ENCODE results near the gene ST6GALNAC3.
"Not testable (repeated sequence)": the region's sequence is repeated elsewhere in the genome, so short reads cannot be mapped to it uniquely, and the experiment has no call there.

Gene ST6GALNAC3

DNA sequence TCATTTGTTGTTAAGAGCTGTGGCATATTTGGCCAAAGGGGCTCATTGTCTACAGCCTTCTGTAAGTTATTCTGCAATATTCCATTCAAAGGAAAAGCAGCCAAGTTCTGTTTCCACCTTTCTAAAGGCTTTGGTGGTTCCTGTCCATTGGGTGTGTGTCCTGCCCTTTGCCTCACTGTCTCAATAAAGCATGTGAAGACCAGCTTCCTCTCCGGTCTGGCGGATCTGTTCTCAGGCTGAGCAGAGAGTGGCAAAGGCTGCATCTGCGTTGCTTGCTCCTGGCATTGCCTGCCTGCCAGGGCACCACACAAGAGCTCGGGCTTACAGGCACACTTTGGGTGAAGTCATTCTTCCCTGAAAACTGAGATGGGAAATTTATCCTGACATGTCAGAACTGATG lies 34.9 kb downstream of the ST6GALNAC3 start:
- no peak for DNase-seq

GRCh38 chr1:76109901-76110560 lies 35.5 kb downstream of the ST6GALNAC3 start:
- DNase-seq = no peak

DNA sequence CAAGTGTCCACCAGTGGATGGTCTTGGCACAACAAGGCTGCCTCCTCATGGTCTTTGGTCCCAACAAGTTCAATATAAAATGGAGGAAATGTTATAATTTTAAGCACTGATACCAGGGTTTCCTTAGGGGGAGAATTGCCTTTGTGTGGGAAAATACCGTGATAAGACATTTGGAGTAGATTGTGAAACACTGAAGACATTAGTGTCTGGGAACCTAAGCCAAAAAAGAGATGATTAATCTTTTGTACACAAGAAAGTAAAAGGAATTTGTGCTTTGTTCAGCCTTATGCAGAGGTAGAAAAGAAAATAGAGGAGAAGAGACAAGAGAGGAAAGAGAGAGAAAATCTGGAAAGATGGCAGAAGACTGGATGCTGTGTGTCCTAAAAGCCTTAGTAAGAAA lies 36.1 kb downstream of the ST6GALNAC3 start:
- DNase-seq = no peak

DNA sequence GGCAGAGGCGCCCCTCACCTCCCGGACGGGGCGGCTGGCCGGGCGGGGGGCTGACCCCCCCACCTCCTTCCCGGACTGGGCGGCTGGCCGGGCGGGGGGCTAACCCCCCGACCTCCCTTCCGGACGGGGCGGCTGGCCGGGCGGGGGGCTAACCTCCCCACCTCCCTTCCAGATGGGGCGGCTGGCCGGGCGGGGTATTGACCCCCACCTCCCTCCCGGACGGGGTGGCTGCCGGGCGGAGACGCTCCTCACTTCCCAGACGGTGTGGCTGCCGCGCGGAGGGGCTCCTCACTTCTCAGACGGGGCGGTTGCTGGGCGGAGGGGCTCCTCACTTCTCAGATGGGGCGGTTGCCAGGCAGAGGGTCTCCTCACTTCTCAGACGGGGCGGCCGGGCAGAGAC lies 37.8 kb downstream of the ST6GALNAC3 start:
- DNase-seq = not testable (repeated sequence)

DNA sequence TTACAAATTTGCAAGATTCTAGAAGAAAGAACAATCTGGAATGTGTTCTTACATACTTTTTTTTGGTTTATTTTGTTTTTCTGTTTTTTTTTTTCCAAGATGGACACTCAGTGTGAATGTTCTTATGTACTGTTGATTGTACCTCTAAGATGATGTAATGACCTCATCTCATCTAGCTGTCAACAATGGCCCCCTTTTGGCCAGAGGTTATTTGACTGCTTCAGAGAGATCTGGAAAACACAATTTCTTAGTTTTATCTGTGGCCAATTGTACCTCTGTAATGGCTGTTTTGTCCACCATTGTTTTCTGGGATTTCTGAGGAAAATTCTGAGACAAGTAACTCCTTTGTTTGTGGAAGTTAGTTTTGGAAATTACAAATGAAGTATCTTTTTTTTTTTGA lies 38.9 kb downstream of the ST6GALNAC3 start:
- DNase-seq = no peak

- no peak for DNase-seq
These were observed 40.6 kb downstream of the ST6GALNAC3 start for GRCh38 chr1:76115171-76115570.

- no peak for DNase-seq
These were observed 47.3 kb downstream of the ST6GALNAC3 start for GRCh38 chr1:76121850-76122249.

DNA sequence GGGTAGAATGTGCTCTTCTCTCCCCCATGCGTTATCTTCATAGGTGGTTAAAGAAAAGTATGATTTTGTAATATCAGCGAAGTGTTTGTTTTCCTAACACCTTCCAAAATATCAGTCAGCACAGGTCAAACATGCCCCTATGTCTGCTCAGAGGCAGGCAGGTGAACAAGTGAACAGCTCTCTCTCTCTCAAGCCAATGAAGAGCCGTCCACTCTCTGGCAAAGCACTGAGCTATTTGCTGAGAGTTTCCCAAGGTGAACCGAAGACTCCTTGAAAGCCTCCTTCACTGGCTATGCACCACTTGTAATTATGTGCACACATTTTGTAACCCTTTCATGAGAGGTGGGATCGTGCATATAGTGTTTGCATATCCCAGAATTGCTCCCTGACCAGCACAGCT lies 47.7 kb downstream of the ST6GALNAC3 start:
- no peak for DNase-seq

DNA sequence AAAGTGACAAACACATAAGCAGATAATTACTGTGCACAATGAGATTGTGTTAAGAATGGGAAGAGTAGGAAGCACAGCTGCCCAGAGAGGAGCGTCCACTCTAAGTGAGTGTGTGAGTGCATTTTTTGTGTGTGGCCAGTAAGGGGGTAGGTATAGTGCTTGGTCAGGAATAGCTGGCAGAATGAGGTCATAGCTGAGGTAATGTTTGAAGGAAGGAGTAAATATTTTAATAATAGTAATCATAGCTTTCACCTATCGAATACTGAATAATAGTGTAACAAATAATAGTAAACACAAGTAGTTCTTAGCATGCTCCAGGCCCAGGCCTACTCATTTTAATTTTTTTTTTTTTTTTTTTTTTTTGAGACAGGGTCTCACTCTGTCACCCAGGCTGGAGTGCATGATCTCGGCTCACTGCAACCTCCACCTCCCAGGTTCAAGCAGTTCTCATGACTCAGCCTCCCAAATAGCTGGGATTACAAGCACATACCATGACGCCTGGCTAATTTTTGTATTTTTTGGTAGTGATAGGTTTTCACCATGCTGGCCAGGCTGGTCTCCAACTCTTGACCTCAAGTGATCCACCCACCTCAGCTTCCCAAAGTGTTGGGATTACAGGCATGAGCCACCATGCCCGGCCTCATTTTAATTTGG lies 49.0 kb downstream of the ST6GALNAC3 start:
- not testable (repeated sequence) for DNase-seq

GRCh38 chr1:76124196-76124595 lies 49.6 kb downstream of the ST6GALNAC3 start:
- DNase-seq = no peak

- no peak for DNase-seq
These were observed 51.1 kb downstream of the ST6GALNAC3 start for GRCh38 chr1:76125473-76126219.

DNA sequence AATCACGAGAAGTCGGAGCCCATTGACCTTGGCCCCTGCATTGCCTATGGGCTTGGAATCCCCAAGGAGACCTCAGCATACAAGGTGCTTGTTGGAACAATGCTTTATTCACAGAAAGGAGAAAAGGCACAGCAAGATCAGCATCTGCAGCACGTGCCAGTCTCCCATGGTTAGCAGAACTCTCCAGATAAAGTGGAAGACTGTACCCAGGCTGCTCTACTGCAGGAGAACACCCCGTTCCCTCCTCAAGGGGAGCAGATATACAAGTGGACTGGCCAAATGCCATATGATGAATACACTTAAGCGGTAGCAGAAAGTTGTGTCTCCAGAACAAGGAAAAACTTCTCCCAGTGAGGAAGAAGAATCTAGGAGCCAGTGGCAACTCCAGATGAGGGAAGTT lies 53.5 kb downstream of the ST6GALNAC3 start:
- no peak for DNase-seq

- DNase-seq = no peak
These were observed 55.2 kb downstream of the ST6GALNAC3 start for GRCh38 chr1:76129731-76130130.

- DNase-seq = no peak
These were observed 56.4 kb downstream of the ST6GALNAC3 start for GRCh38 chr1:76130992-76131391.

GRCh38 chr1:76133977-76134376 lies 59.4 kb downstream of the ST6GALNAC3 start:
- no peak for DNase-seq

- DNase-seq = no peak
These were observed 61.3 kb downstream of the ST6GALNAC3 start for GRCh38 chr1:76135835-76136234.

- no peak for DNase-seq
These were observed 62.3 kb downstream of the ST6GALNAC3 start for GRCh38 chr1:76136894-76137293.

- no peak for DNase-seq
These were observed 63.2 kb downstream of the ST6GALNAC3 start for GRCh38 chr1:76137746-76138145.

DNA sequence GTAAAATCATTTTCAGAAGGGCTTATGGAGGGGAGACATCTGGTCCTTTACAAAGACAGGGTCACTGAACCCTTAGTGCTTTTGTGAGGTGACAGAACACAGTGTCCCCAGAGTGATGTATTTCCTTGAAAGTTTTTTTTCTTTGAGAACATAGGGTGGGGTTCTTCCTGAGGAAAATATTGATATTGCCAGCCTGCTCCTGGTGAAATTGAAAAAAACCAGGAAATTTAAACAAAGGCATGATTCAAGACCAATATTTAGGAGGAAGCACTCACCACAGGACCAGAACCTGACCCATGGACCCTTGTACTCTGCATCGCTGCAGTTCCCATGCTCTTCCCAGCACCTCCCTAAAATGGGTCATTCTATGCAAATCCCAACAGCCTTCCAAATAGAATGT lies 63.7 kb downstream of the ST6GALNAC3 start:
- DNase-seq = no peak

DNA sequence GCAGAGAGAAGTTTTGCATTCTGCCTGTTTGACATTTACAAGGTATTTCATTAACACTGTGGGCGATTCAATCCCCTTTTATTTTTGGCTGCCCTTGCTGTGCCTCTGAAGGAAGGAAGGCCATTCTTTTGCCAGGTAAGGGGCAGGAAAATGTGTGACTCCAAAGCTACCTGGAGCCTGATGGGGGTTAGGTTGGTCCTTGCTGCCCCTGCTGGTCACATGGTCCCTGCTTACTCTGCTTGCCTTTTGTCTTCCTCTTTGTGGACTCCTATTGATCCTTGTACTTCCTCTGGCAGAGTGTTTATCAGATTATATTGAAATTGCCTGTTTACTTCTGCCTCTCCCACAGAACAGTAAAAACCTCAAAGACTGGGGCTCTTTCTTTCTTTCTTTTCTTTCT lies 65.7 kb downstream of the ST6GALNAC3 start:
- no peak for DNase-seq

DNA sequence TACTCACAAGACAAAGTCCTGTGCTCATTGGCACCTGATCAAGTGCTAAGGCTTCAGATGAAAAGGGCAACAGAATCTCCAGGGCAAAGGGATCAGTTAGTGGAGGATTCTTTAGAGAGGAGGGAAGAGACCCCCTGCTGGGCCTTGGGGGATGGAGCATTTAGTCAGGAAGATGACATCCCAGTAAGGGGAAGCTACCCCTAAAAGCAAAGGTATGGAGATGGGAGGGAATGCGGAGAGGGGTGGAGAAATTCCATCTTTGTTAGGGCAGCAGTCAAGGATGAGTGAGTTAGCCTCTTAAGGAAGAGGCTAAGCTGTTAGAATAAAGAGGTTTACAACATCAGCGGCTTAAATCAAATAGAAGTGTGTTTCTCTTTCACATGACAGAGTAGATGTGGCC lies 67.4 kb downstream of the ST6GALNAC3 start:
- no peak for DNase-seq

- DNase-seq = no peak
These were observed 68.4 kb downstream of the ST6GALNAC3 start for GRCh38 chr1:76142771-76143540.

GRCh38 chr1:76144247-76144646 lies 69.7 kb downstream of the ST6GALNAC3 start:
- no peak for DNase-seq

Data from effector CD4-positive, alpha-beta T cell (primary cell).